ENCODE results near the gene RBMS3. TPM values are rescaled to one million over a fixed set of nuclear protein-coding genes. Genes with fewer than 3 reads are reported as not detected.

The RBMS3 gene
- total RNA-seq, 2 experiments from 2014 or later: 1.0 TPM; not detected in 1

- Histone ChIP-seq H3K9me3 (ENCODE audit: low read length) (no peaks in the 10 kb centered on the region), H2AFZ (ENCODE audit: low read length) (no peak overlapping the region; the same call in 1 of the 2 replicates), H3K36me3 (ENCODE audit: insufficient read depth, low read length) (no peaks in the 10 kb centered on the region), H3K4me2 (ENCODE audit: low read length) (no peak overlapping the region), H3K27ac (ENCODE audit: low read depth, low read length, poor library complexity, severe bottlenecking) (no peak overlapping the region), H3K4me1 (ENCODE audit: insufficient read depth, low read length, poor library complexity, severe bottlenecking) (no peaks in the 10 kb centered on the region), H4K20me1 (ENCODE audit: insufficient read depth, low read length) (no peaks in the 10 kb centered on the region), H3K9me2 (ENCODE audit: insufficient read depth, low read length) (no peaks in the 10 kb centered on the region), H3K4me3 (ENCODE audit: low read depth, low read length, poor library complexity, severe bottlenecking) (no peak overlapping the region), H3K79me2 (ENCODE audit: insufficient read depth, low read depth, low read length) (no peaks in the 10 kb centered on the region)
- ChIA-PET CTCF (ENCODE audit: unreplicated experiment) (no interaction called here), POLR2A (interaction anchor here (0.6 kb wide), 1 partner anchor 64 kb away, joined by 3 read pairs; no protein-coding TSS in a partner anchor)
- TF ChIP-seq, protein P1, sequence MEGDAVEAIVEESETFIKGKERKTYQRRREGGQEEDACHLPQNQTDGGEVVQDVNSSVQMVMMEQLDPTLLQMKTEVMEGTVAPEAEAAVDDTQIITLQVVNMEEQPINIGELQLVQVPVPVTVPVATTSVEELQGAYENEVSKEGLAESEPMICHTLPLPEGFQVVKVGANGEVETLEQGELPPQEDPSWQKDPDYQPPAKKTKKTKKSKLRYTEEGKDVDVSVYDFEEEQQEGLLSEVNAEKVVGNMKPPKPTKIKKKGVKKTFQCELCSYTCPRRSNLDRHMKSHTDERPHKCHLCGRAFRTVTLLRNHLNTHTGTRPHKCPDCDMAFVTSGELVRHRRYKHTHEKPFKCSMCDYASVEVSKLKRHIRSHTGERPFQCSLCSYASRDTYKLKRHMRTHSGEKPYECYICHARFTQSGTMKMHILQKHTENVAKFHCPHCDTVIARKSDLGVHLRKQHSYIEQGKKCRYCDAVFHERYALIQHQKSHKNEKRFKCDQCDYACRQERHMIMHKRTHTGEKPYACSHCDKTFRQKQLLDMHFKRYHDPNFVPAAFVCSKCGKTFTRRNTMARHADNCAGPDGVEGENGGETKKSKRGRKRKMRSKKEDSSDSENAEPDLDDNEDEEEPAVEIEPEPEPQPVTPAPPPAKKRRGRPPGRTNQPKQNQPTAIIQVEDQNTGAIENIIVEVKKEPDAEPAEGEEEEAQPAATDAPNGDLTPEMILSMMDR (conservative IDR thresholded peaks at IDR 0.05; ENCODE audit: low read length): no peak
- TF ChIP-seq EZH2phosphoT487 (IDR thresholded peaks at IDR 0.05; ENCODE audit: borderline replicate concordance, low read depth, low read length): no peak
- no TSS peak for BruUV-seq (replicated peaks)
- DNase-seq (ENCODE audit: low spot score): no peak
- intact Hi-C loops (cut with micrococcal nuclease; ENCODE audit: unreplicated experiment): no loop called here
Observed at GRCh38 chr3:29627136-29628117, 346.6 kb downstream of the RBMS3 start.

- no peaks in the 10 kb centered on the region for H3K4me1 ChIP-seq (ENCODE audit: insufficient read depth, low read length, poor library complexity, severe bottlenecking)
- H3K4me2 ChIP-seq (ENCODE audit: low read length): no peak overlapping the region
- no peaks in the 10 kb centered on the region for H3K79me2 ChIP-seq (ENCODE audit: insufficient read depth, low read depth, low read length)
- POLR2A ChIA-PET: no interaction called here
- no peaks in the 10 kb centered on the region for H4K20me1 ChIP-seq (ENCODE audit: insufficient read depth, low read length)
- CTCF ChIA-PET (ENCODE audit: unreplicated experiment): no interaction called here
- H3K9me2 ChIP-seq (ENCODE audit: insufficient read depth, low read length): no peaks in the 10 kb centered on the region
- intact Hi-C loops (cut with micrococcal nuclease; ENCODE audit: unreplicated experiment): no loop called here
- H3K9me3 ChIP-seq (ENCODE audit: low read length): no peaks in the 10 kb centered on the region
- BruUV-seq (replicated peaks): no TSS peak
- TF ChIP-seq EZH2phosphoT487 (IDR thresholded peaks at IDR 0.05; ENCODE audit: borderline replicate concordance, low read depth, low read length): no peak
- TF ChIP-seq, protein P1 (conservative IDR thresholded peaks at IDR 0.05; ENCODE audit: low read length): no peak
- H3K36me3 ChIP-seq (ENCODE audit: insufficient read depth, low read length): no peaks in the 10 kb centered on the region
- no peak overlapping the region for H2AFZ ChIP-seq (ENCODE audit: low read length)
- H3K4me3 ChIP-seq (ENCODE audit: low read depth, low read length, poor library complexity, severe bottlenecking): no peak overlapping the region
- no peak overlapping the region for H3K27ac ChIP-seq (ENCODE audit: low read depth, low read length, poor library complexity, severe bottlenecking)
- no peak for DNase-seq (ENCODE audit: low spot score)
Observed at GRCh38 chr3:29628795-29629194, 347.9 kb downstream of the RBMS3 start.

GRCh38 chr3:29635888-29636287 is 355.0 kb downstream of the RBMS3 start:
- CTCF ChIA-PET (ENCODE audit: unreplicated experiment): no interaction called here
- Histone ChIP-seq H4K20me1 (ENCODE audit: insufficient read depth, low read length) (no peaks in the 10 kb centered on the region), H3K79me2 (ENCODE audit: insufficient read depth, low read depth, low read length) (no peaks in the 10 kb centered on the region), H2AFZ (ENCODE audit: low read length) (no peak overlapping the region), H3K4me3 (ENCODE audit: low read depth, low read length, poor library complexity, severe bottlenecking) (no peak overlapping the region), H3K36me3 (ENCODE audit: insufficient read depth, low read length) (no peaks in the 10 kb centered on the region), H3K27ac (ENCODE audit: low read depth, low read length, poor library complexity, severe bottlenecking) (no peak overlapping the region), H3K9me2 (ENCODE audit: insufficient read depth, low read length) (no peaks in the 10 kb centered on the region), H3K4me1 (ENCODE audit: insufficient read depth, low read length, poor library complexity, severe bottlenecking) (no peaks in the 10 kb centered on the region), H3K4me2 (ENCODE audit: low read length) (no peak overlapping the region), H3K9me3 (ENCODE audit: low read length) (no peaks in the 10 kb centered on the region)
- TF ChIP-seq, protein P1 (conservative IDR thresholded peaks at IDR 0.05; ENCODE audit: low read length): no peak
- no peak for TF ChIP-seq EZH2phosphoT487 (IDR thresholded peaks at IDR 0.05; ENCODE audit: borderline replicate concordance, low read depth, low read length)
- POLR2A ChIA-PET: no interaction called here
- intact Hi-C loops (cut with micrococcal nuclease; ENCODE audit: unreplicated experiment): no loop called here
- no TSS peak for BruUV-seq (replicated peaks)
- DNase-seq (ENCODE audit: low spot score): no peak

All from OCI-LY7 (cell line).